Effector CD4-positive, alpha-beta T cell (primary cell): ENCODE measurements around the gene PCDH8.
"Not testable (repeated sequence)": the region's sequence is repeated elsewhere in the genome, so short reads cannot be mapped to it uniquely, and the experiment has no call there.

Experiments used
- DNase-seq: peaks from one replicate; pipeline ENCODE4 v3.0.0-alpha.2; 2020

Gene PCDH8

GRCh38 chr13:52850072-52850395, 1.6 kb upstream of the PCDH8 start:
- no peak for DNase-seq

GRCh38 chr13:52849291-52850071, 1.0 kb upstream of the PCDH8 start:
- DNase-seq = no peak

- no peak for DNase-seq
These were observed 583 bp downstream of the PCDH8 start for GRCh38 chr13:52847682-52848432.

- no peak for DNase-seq
These were observed 1.1 kb downstream of the PCDH8 start for GRCh38 chr13:52847322-52847681.

- DNase-seq = no peak
These were observed 1.7 kb downstream of the PCDH8 start for GRCh38 chr13:52846567-52847321.

- no peak for DNase-seq
These were observed 2.5 kb downstream of the PCDH8 start for GRCh38 chr13:52845766-52846566.

- DNase-seq = no peak
These were observed 3.1 kb downstream of the PCDH8 start for GRCh38 chr13:52845334-52845761.

- no peak for DNase-seq
These were observed 3.6 kb downstream of the PCDH8 start for GRCh38 chr13:52844836-52845235.

GRCh38 chr13:52842441-52842840, 6.0 kb downstream of the PCDH8 start:
- no peak for DNase-seq

- DNase-seq = no peak
These were observed 8.4 kb downstream of the PCDH8 start for GRCh38 chr13:52840066-52840465.

- DNase-seq = no peak
These were observed 9.9 kb downstream of the PCDH8 start for GRCh38 chr13:52838433-52839107.

- DNase-seq = no peak
These were observed 10.6 kb downstream of the PCDH8 start for GRCh38 chr13:52837850-52838249.

GRCh38 chr13:52835071-52835839, 13.2 kb downstream of the PCDH8 start:
- no peak for DNase-seq

GRCh38 chr13:52833296-52833875, 15.1 kb downstream of the PCDH8 start:
- no peak for DNase-seq

- no peak for DNase-seq
These were observed 16.1 kb downstream of the PCDH8 start for GRCh38 chr13:52832313-52832712.

- no peak for DNase-seq
These were observed 17.5 kb downstream of the PCDH8 start for GRCh38 chr13:52830946-52831345.

- no peak for DNase-seq
These were observed 20.6 kb downstream of the PCDH8 start for GRCh38 chr13:52827839-52828238.

GRCh38 chr13:52817886-52818285, 30.6 kb downstream of the PCDH8 start:
- not testable (repeated sequence) for DNase-seq

- no peak for DNase-seq
These were observed 33.1 kb downstream of the PCDH8 start for GRCh38 chr13:52815330-52815729.

GRCh38 chr13:52812941-52813340, 35.5 kb downstream of the PCDH8 start:
- DNase-seq = no peak

GRCh38 chr13:52811841-52812240, 36.6 kb downstream of the PCDH8 start:
- no peak for DNase-seq
